ENCODE data around the gene MKKS. TPM values are rescaled to one million over a fixed set of nuclear protein-coding genes. Genes with fewer than 3 reads are reported as not detected.

The MKKS gene
- total RNA-seq, 1 experiment from 2014 or later, result 19.9 TPM

- H3K4me1 ChIP-seq (ENCODE audit: control insufficient read depth in 1 of 2, insufficient read depth in 2 of 2, low read length in 2 of 2), result peaks cover 0 to 5% of the 10 kb centered on the region in 2 experiments; a peak in 1 of 4 replicates
- no peaks in the 10 kb centered on the region for H3K36me3 ChIP-seq (ENCODE audit: control insufficient read depth in 1 of 2, insufficient read depth in 2 of 2, low read length in 2 of 2)
- ChIA-PET POLR2A (no interaction called here), RAD21 (ENCODE audit: low non-redundant PET in 1 of 2, low total read pairs in 2 of 2, uncharacterized antibody in 2 of 2, unreplicated experiment in 2 of 2) (no interaction called here), CTCF (interaction anchor here (1.6 kb wide), 1 partner anchor 267 kb away, joined by 4 read pairs; no protein-coding TSS in a partner anchor)
- no peaks in the 10 kb centered on the region for H3K27me3 ChIP-seq (ENCODE audit: insufficient read depth, low read length)
- no peaks in the 10 kb centered on the region for H3K9me3 ChIP-seq (ENCODE audit: control insufficient read depth in 1 of 2, insufficient read depth in 1 of 2, low read depth in 1 of 2, low read length in 2 of 2)
- no TSS peak for BruUV-seq (replicated peaks)
- no peak for DNase-seq (ENCODE audit: low read depth, low spot score)
- H3K4me2 ChIP-seq (ENCODE audit: low read length), result no peak overlapping the region
- H3K79me2 ChIP-seq (ENCODE audit: insufficient read depth, low read length), result no peaks in the 10 kb centered on the region
- no peaks in the 10 kb centered on the region for H4K20me1 ChIP-seq (ENCODE audit: insufficient read depth)
- no peak overlapping the region for H3K4me3 ChIP-seq (replicated peaks in 1 of 2; ENCODE audit: low read depth in 1 of 2, low read length in 2 of 2)
- no peaks in the 10 kb centered on the region for H3K9me2 ChIP-seq (ENCODE audit: insufficient read depth)
- intact Hi-C loops (cut with micrococcal nuclease), result no loop called here
- no peak overlapping the region for H2AFZ ChIP-seq (ENCODE audit: low read depth, low read length, poor library complexity, severe bottlenecking)
- H3K9ac ChIP-seq (ENCODE audit: low read length), result no peak overlapping the region
- no peak overlapping the region for H3K27ac ChIP-seq (ENCODE audit: low read depth, low read length)
- no peak for TF ChIP-seq YY1 (IDR thresholded peaks at IDR 0.05; ENCODE audit: extremely low read depth, insufficient replicate concordance, low read depth, low read length)
- no peak for TF ChIP-seq EGR1 (IDR thresholded peaks at IDR 0.05; ENCODE audit: low read depth)
- TF ChIP-seq CTCF (IDR thresholded peaks at IDR 0.05 in 2 of 3, conservative IDR thresholded peaks at IDR 0.05 in 1 of 3; ENCODE audit: borderline replicate concordance in 1 of 3, insufficient read depth in 1 of 3, low read depth in 2 of 3, low read length in 2 of 3), result no peak
- TF ChIP-seq RAD21 (IDR thresholded peaks at IDR 0.05; ENCODE audit: low read depth), result no peak
- TF ChIP-seq ZNF274 (IDR thresholded peaks at IDR 0.05; ENCODE audit: low read depth, low read length), result no peak
- no peak for TF ChIP-seq REST (IDR thresholded peaks at IDR 0.05; ENCODE audit: low read depth)
- no peak for TF ChIP-seq JUND (IDR thresholded peaks at IDR 0.05)
- TF ChIP-seq CEBPB (IDR thresholded peaks at IDR 0.05; ENCODE audit: low read depth), result no peak
- TF ChIP-seq ELF1 (IDR thresholded peaks at IDR 0.05; ENCODE audit: borderline replicate concordance, low read depth), result no peak
- no peak for TF ChIP-seq TCF7L2 (IDR thresholded peaks at IDR 0.05; ENCODE audit: borderline replicate concordance, extremely low read depth, insufficient read depth, insufficient read length)
- no peak for TF ChIP-seq ZFX (IDR thresholded peaks at IDR 0.05)
- TF ChIP-seq SP1 (IDR thresholded peaks at IDR 0.05; ENCODE audit: low read depth), result no peak
- TF ChIP-seq ZBTB33 (IDR thresholded peaks at IDR 0.05; ENCODE audit: extremely low read depth, insufficient replicate concordance, low read length), result no peak
- TF ChIP-seq SIN3A (IDR thresholded peaks at IDR 0.05; ENCODE audit: low read depth), result no peak
- TF ChIP-seq EZH2 (IDR thresholded peaks at IDR 0.05), result no peak
- TF ChIP-seq POLR2AphosphoS5 (IDR thresholded peaks at IDR 0.05; ENCODE audit: low read depth, low read length), result no peak
- TF ChIP-seq SRF (IDR thresholded peaks at IDR 0.05; ENCODE audit: low read depth), result no peak
- no peak for ATAC-seq
These were observed 76.8 kb downstream of the MKKS start for GRCh38 chr20:10357061-10357708.

Measured in HCT116 (cell line).